Measurements from ENCODE around the gene RGS18. TPM values are rescaled to one million over a fixed set of nuclear protein-coding genes. Genes with fewer than 3 reads are reported as not detected.

The RGS18 gene
- total RNA-seq, 4 donors from 2014 or later = 0.95 to 2.3 (median 2.1) TPM

- intact Hi-C loops (cut with DNase I; ENCODE audit: low total_unique reads) = no loop called here
- Histone ChIP-seq H3K36me3 (no peaks in the 10 kb centered on the region), H3K9me3 (no peaks in the 10 kb centered on the region), H3K4me3 (no peak overlapping the region), H3K27ac (no peak overlapping the region), H3K27me3 (no peaks in the 10 kb centered on the region), H3K4me1 (no peaks in the 10 kb centered on the region)
- no peak for DNase-seq
- TF ChIP-seq CTCF (IDR thresholded peaks at IDR 0.05) (no peak), POLR2A (IDR thresholded peaks at IDR 0.05) (no peak)
Measured at GRCh38 chr1:192201303-192201702, 43.0 kb downstream of the RGS18 start.

DNA sequence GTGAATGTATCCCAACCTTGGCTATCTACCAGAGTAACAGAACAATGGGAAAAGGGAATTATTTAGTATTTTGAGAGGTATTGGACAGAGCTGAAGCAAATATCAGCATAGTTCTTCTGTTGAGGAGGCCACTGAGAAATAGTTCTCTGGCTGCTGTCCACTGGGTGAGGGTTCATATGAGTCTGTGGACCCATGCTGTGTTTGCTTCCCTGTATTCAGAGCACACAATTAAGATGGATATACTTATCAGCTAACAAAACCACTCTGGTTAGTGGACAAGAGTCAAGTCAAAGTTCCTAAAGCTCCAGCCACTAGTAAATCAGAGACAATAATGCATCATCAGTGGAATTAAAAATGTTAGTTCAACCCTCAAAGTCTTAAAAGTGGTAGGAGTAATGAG, 66.1 kb downstream of the RGS18 start:
- Histone ChIP-seq H3K27ac (no peak overlapping the region), H3K4me3 (no peak overlapping the region), H3K9me3 (no peaks in the 10 kb centered on the region), H3K36me3 (no peaks in the 10 kb centered on the region), H3K27me3 (no peaks in the 10 kb centered on the region), H3K4me1 (no peaks in the 10 kb centered on the region)
- TF ChIP-seq CTCF (IDR thresholded peaks at IDR 0.05) = no peak
- TF ChIP-seq POLR2A (IDR thresholded peaks at IDR 0.05) = no peak
- intact Hi-C loops (cut with DNase I; ENCODE audit: low total_unique reads) = no loop called here
- DNase-seq = no peak

DNA sequence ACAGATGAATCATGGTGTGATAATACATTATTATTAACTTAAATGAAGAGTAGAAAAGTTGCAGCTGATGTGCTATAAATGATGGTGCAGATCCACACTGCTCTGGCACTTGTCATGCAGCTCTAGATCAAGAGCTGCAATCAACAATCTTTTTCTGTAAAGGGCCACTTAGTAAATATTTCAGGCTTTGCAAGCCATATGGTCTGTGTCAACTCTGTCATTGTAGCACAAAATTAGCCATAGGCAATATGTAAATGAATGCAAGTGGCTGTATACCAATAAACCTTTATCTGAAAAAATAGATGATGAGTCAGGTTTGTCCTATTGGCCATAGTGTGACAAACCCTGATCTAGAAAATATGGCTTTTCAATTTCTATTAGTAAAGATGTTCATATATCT, 66.6 kb downstream of the RGS18 start:
- intact Hi-C loops (cut with DNase I; ENCODE audit: low total_unique reads) = no loop called here
- DNase-seq = no peak
- Histone ChIP-seq H3K27me3 (no peaks in the 10 kb centered on the region), H3K4me3 (no peak overlapping the region), H3K4me1 (no peaks in the 10 kb centered on the region), H3K36me3 (no peaks in the 10 kb centered on the region), H3K9me3 (no peaks in the 10 kb centered on the region), H3K27ac (no peak overlapping the region)
- TF ChIP-seq POLR2A (IDR thresholded peaks at IDR 0.05) (no peak), CTCF (IDR thresholded peaks at IDR 0.05) (no peak)

DNA sequence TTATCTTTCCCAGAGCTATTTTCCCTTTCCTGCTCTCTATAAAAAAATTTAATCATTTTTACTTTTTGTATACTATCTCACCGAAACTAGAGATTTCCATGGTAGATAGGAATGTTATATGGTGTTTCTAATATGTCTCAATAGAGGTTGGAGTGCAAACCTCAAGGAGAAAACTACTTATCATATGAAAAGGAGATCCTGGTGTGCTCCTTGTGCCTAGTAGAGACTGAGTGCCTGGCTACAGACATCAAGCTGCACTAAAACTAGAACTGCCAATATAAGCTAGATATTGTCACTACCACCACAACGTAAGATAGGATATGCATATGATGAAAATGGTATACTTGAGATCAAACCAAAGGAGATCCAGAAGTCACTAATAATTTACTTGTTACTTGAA, 67.0 kb downstream of the RGS18 start:
- Histone ChIP-seq H3K9me3 (no peaks in the 10 kb centered on the region), H3K36me3 (no peaks in the 10 kb centered on the region), H3K27ac (no peak overlapping the region), H3K4me3 (no peak overlapping the region), H3K4me1 (no peaks in the 10 kb centered on the region), H3K27me3 (no peaks in the 10 kb centered on the region)
- intact Hi-C loops (cut with DNase I; ENCODE audit: low total_unique reads) = no loop called here
- DNase-seq = no peak
- TF ChIP-seq CTCF (IDR thresholded peaks at IDR 0.05) = no peak
- TF ChIP-seq POLR2A (IDR thresholded peaks at IDR 0.05) = no peak

- H3K4me3 ChIP-seq = no peak overlapping the region
- H3K4me1 ChIP-seq = no peaks in the 10 kb centered on the region
- no peaks in the 10 kb centered on the region for H3K36me3 ChIP-seq
- H3K27ac ChIP-seq = no peak overlapping the region
- H3K27me3 ChIP-seq = no peaks in the 10 kb centered on the region
- DNase-seq = no peak
- intact Hi-C loops (cut with DNase I; ENCODE audit: low total_unique reads) = no loop called here
- no peaks in the 10 kb centered on the region for H3K9me3 ChIP-seq
- TF ChIP-seq CTCF (IDR thresholded peaks at IDR 0.05) = no peak
- TF ChIP-seq POLR2A (IDR thresholded peaks at IDR 0.05) = no peak
Measured at GRCh38 chr1:192225703-192226102, 67.4 kb downstream of the RGS18 start.

All from uterus (tissue), 4 donors.